NT2/D1 (cell line): Measurements from ENCODE around the gene B3GAT3.

ENCODE experiments used
- DNase-seq: peaks from one replicate; pipeline ENCODE4 v3.0.0-alpha.2; 2011; ENCODE audit warnings: low read depth, low spot score
- H3K27me3 ChIP-seq: 2 replicates; pipeline ENCODE4 v1.6.0; 2011; ENCODE audit warnings: mild to moderate bottlenecking; ENCODE audit not compliant: insufficient read length, insufficient read depth
- H3K36me3 ChIP-seq: 2 replicates; pipeline ENCODE4 v1.6.1; 2011; ENCODE audit warnings: mild to moderate bottlenecking, low read length, mixed read lengths; ENCODE audit not compliant: insufficient read depth, insufficient read length
- H3K4me1 ChIP-seq: 2 replicates; pipeline ENCODE4 v1.5.1; 2011; ENCODE audit not compliant: insufficient read depth, insufficient read length
- H3K4me3 ChIP-seq: 2 replicates; pipeline ENCODE4 v1.5.1; 2011; ENCODE audit warnings: low read depth; ENCODE audit not compliant: insufficient read length
- H3K9ac ChIP-seq: 2 replicates; pipeline ENCODE4 v1.6.0; 2011; ENCODE audit warnings: low read depth; ENCODE audit not compliant: insufficient read length
- H3K9me3 ChIP-seq: 2 replicates; pipeline ENCODE4 v1.5.1; 2011; ENCODE audit warnings: mild to moderate bottlenecking, low read length; ENCODE audit not compliant: insufficient read depth
- SUZ12 ChIP-seq: IDR thresholded peaks from 2 replicates; pipeline ENCODE4 v1.6.1; 2011; ENCODE audit not compliant: insufficient read length, insufficient read depth; ENCODE audit errors: extremely low read depth
- YY1 ChIP-seq: IDR thresholded peaks from 2 replicates; pipeline ENCODE4 v1.6.1; 2011; ENCODE audit not compliant: insufficient read length, insufficient read depth
- ZNF274 ChIP-seq: IDR thresholded peaks from 2 replicates; pipeline ENCODE4 v1.6.1; 2011; ENCODE audit warnings: mild to moderate bottlenecking, low read depth, low read length

Gene B3GAT3

GRCh38 chr11:62648967-62649364, 27.2 kb upstream of the B3GAT3 start:
- DNase-seq: no peak
- Histone ChIP-seq H3K36me3 (peaks cover 50% of the 10 kb centered on the region), H3K4me1 (peaks cover 6% of the 10 kb centered on the region), H3K9ac (peak overlapping the region; percentile 8), H3K27me3 (no peaks in the 10 kb centered on the region), H3K9me3 (no peaks in the 10 kb centered on the region), H3K4me3 (no peak overlapping the region)
- TF ChIP-seq SUZ12 (no peak), YY1 (no peak)

GRCh38 chr11:62648185-62648966, 26.6 kb upstream of the B3GAT3 start:
- TF ChIP-seq YY1: no peak
- TF ChIP-seq SUZ12: no peak
- TF ChIP-seq ZNF274: no peak
- Histone ChIP-seq H3K4me3 (no peak overlapping the region), H3K9ac (no peak overlapping the region), H3K9me3 (no peaks in the 10 kb centered on the region), H3K4me1 (peaks cover 6% of the 10 kb centered on the region), H3K36me3 (peaks cover 56% of the 10 kb centered on the region), H3K27me3 (no peaks in the 10 kb centered on the region)
- no peak for DNase-seq

GRCh38 chr11:62647609-62648005, 25.8 kb upstream of the B3GAT3 start:
- Histone ChIP-seq H3K4me1 (peaks cover 6% of the 10 kb centered on the region), H3K4me3 (no peak overlapping the region), H3K9ac (peak overlapping the region; percentile 50), H3K9me3 (no peaks in the 10 kb centered on the region), H3K27me3 (no peaks in the 10 kb centered on the region), H3K36me3 (peaks cover 63% of the 10 kb centered on the region)
- no peak for TF ChIP-seq SUZ12
- no peak for TF ChIP-seq YY1
- no peak for TF ChIP-seq ZNF274
- no peak for DNase-seq

GRCh38 chr11:62646825-62647608, 25.2 kb upstream of the B3GAT3 start:
- TF ChIP-seq ZNF274: no peak
- TF ChIP-seq SUZ12: no peak
- TF ChIP-seq YY1: no peak
- no peak for DNase-seq
- no peaks in the 10 kb centered on the region for H3K27me3 ChIP-seq
- peaks cover 66% of the 10 kb centered on the region for H3K36me3 ChIP-seq
- no peaks in the 10 kb centered on the region for H3K9me3 ChIP-seq
- peak overlapping the region; percentile 65 for H3K9ac ChIP-seq
- no peak overlapping the region for H3K4me3 ChIP-seq
- peaks cover 6% of the 10 kb centered on the region for H3K4me1 ChIP-seq

- peaks cover 62% of the 10 kb centered on the region for H3K36me3 ChIP-seq
- H3K4me1 ChIP-seq: peaks cover 6% of the 10 kb centered on the region
- H3K27me3 ChIP-seq: no peaks in the 10 kb centered on the region
- H3K4me3 ChIP-seq: peak within 1 kb of the TSS; percentile 93
- peak within 1 kb of the TSS; percentile 98 for H3K9ac ChIP-seq
- no peaks in the 10 kb centered on the region for H3K9me3 ChIP-seq
- TF ChIP-seq SUZ12 (no peak), YY1 (peak; percentile 87), ZNF274 (no peak)
- DNase-seq: peak; percentile 97
These were observed 24.4 kb upstream of the B3GAT3 start, which contains the start of gene GANAB for GRCh38 chr11:62645946-62646824. Gene GANAB (minus strand): TSS chr11:62646613. CDS start chr11:62646599, 14 bp downstream.

GRCh38 chr11:62645671-62645945, 23.8 kb upstream of the B3GAT3 start:
- H3K27me3 ChIP-seq: no peaks in the 10 kb centered on the region
- peak overlapping the region; percentile 98 for H3K9ac ChIP-seq
- H3K36me3 ChIP-seq: peaks cover 60% of the 10 kb centered on the region
- DNase-seq: no peak
- no peak for TF ChIP-seq ZNF274
- no peak for TF ChIP-seq YY1
- TF ChIP-seq SUZ12: no peak
- H3K4me1 ChIP-seq: peaks cover 6% of the 10 kb centered on the region
- peak overlapping the region; percentile 93 for H3K4me3 ChIP-seq
- H3K9me3 ChIP-seq: no peaks in the 10 kb centered on the region
